Neural cell (in vitro differentiated cells): ENCODE measurements around the gene AZU1. TPM values are rescaled to one million over a fixed set of nuclear protein-coding genes. Genes with fewer than 3 reads are reported as not detected.

Source experiments
- H2AFZ ChIP-seq: fragments of 200-600, 300-800 bp; sonication (generic), shearing (Covaris generic); 2 replicates; pipeline ENCODE4 v1.6.0; 2014; ENCODE audit warnings: low read depth, mild to moderate bottlenecking, antibody characterized with exemption, low read length, moderate library complexity
- H3F3A ChIP-seq: fragments of 200-600 bp; shearing (Covaris generic); 2 replicates; pipeline ENCODE4 v1.6.1; 2016; ENCODE audit warnings: mild to moderate bottlenecking, moderate library complexity, mixed read lengths, antibody characterized with exemption, low read length; ENCODE audit not compliant: insufficient read depth, poor library complexity, severe bottlenecking
- H3K27ac ChIP-seq: fragments of 200-600, 300-800 bp; sonication (generic), shearing (Covaris generic); 2 replicates; pipeline ENCODE4 v1.5.1; 2014; ENCODE audit warnings: mild to moderate bottlenecking, low read length, moderate library complexity
- H3K27me3 ChIP-seq: fragments of 300-800, 200-600 bp; sonication (generic), shearing (Covaris generic); 2 replicates; pipeline ENCODE4 v1.6.0; 2014; ENCODE audit warnings: mild to moderate bottlenecking, low read depth, low read length, moderate library complexity; ENCODE audit not compliant: insufficient read depth
- H3K36me3 ChIP-seq: fragments of 300-800, 200-600 bp; sonication (generic), shearing (Covaris generic); 2 replicates; pipeline ENCODE4 v1.5.1; 2014; ENCODE audit warnings: mild to moderate bottlenecking, antibody characterized with exemption, low read length, moderate library complexity; ENCODE audit not compliant: insufficient read depth
- H3K4me2 ChIP-seq: fragments of 300-800, 200-600 bp; sonication (generic), shearing (Covaris generic); 2 replicates; pipeline ENCODE4 v1.6.0; 2014; ENCODE audit warnings: mild to moderate bottlenecking, low read length
- H3K4me3 ChIP-seq: fragments of 300-800, 200-600 bp; sonication (generic), shearing (Covaris generic); 2 replicates; pipeline ENCODE4 v1.5.1; 2014; ENCODE audit warnings: mild to moderate bottlenecking, low read length, moderate library complexity
- H3K79me2 ChIP-seq: fragments of 200-600 bp; shearing (Covaris generic); replicated peaks from 2 replicates; pipeline ENCODE4 v1.6.0; 2014; ENCODE audit warnings: mild to moderate bottlenecking, low read length, moderate library complexity; ENCODE audit not compliant: insufficient read depth
- H3K9ac ChIP-seq: fragments of 300-800, 200-600 bp; sonication (generic), shearing (Covaris generic); 2 replicates; pipeline ENCODE4 v1.6.1; 2016; ENCODE audit warnings: mild to moderate bottlenecking, low read length, mixed read lengths
- H3K9me2 ChIP-seq: fragments of 200-600 bp; shearing (Covaris generic); 2 replicates; pipeline ENCODE4 v1.6.1; 2016; ENCODE audit warnings: mild to moderate bottlenecking, low read length, mixed read lengths; ENCODE audit not compliant: insufficient read depth
- H3K9me3 ChIP-seq: fragments of 200-600, 300-800 bp; sonication (generic), shearing (Covaris generic); 2 replicates; pipeline ENCODE4 v1.6.1; 2016; ENCODE audit warnings: mild to moderate bottlenecking, mixed run types, low read length, moderate library complexity, mixed read lengths
- H4K20me1 ChIP-seq: fragments of 200-600 bp; shearing (Covaris generic); 2 replicates; pipeline ENCODE4 v1.6.1; 2016; ENCODE audit warnings: mild to moderate bottlenecking, mixed run types; ENCODE audit not compliant: insufficient read depth
- CTCF ChIP-seq: fragments of 450-650 bp; IDR thresholded peaks from 2 replicates; pipeline ENCODE4 v1.5.1; 2014; ENCODE audit warnings: antibody characterized with exemption, mild to moderate bottlenecking, moderate library complexity; ENCODE audit not compliant: poor library complexity, severe bottlenecking
- EP300 ChIP-seq: fragments of 450-650 bp; conservative IDR thresholded peaks from 2 replicates; pipeline ENCODE4 v1.6.1; 2014; ENCODE audit warnings: antibody characterized with exemption, mild to moderate bottlenecking, moderate library complexity; ENCODE audit not compliant: poor library complexity, severe bottlenecking
- EZH2 ChIP-seq: fragments of 200-600, 300-800 bp; shearing (Covaris generic), sonication (generic); IDR thresholded peaks from 2 replicates; pipeline ENCODE4 v1.6.1; 2014; ENCODE audit warnings: antibody characterized with exemption, low read length, borderline replicate concordance, mild to moderate bottlenecking; ENCODE audit not compliant: insufficient read depth, poor library complexity, severe bottlenecking
- MXI1 ChIP-seq: fragments of 450-650 bp; conservative IDR thresholded peaks from 2 replicates; pipeline ENCODE4 v1.6.1; 2014; ENCODE audit warnings: antibody characterized with exemption, mild to moderate bottlenecking; ENCODE audit not compliant: poor library complexity, severe bottlenecking
- POLR2AphosphoS5 ChIP-seq: IDR thresholded peaks from 2 replicates; pipeline ENCODE4 v1.6.1; 2012
- RAD21 ChIP-seq: fragments of 450-650 bp; conservative IDR thresholded peaks from 2 replicates; pipeline ENCODE4 v1.6.1; 2014; ENCODE audit warnings: antibody characterized with exemption, mild to moderate bottlenecking, moderate library complexity
- REST ChIP-seq: IDR thresholded peaks from 2 replicates; pipeline ENCODE4 v1.6.1; 2012; ENCODE audit warnings: borderline replicate concordance
- SMC3 ChIP-seq: fragments of 450-650 bp; conservative IDR thresholded peaks from 2 replicates; pipeline ENCODE4 v1.6.1; 2014; ENCODE audit warnings: antibody characterized with exemption, mild to moderate bottlenecking, moderate library complexity; ENCODE audit not compliant: poor library complexity
- TAF1 ChIP-seq: IDR thresholded peaks from 2 replicates; pipeline ENCODE4 v1.6.1; 2012; ENCODE audit warnings: low read depth
- polyA plus RNA-seq: library from polyadenylated mRNA; depleted of rRNA; stranded (reverse); fragments of >200 nt; gene quantifications from 2 replicates; pipeline ENCODE4 v1.2.3, GENCODE V29; 2014

The AZU1 gene
- polyA plus RNA-seq, 1 donor from 2014 or later: 1.1 TPM

GRCh38 chr19:805166-805551 lies 22.5 kb upstream of the AZU1 start:
- Histone ChIP-seq H3K9ac (no peak overlapping the region), H3K27ac (no peak overlapping the region), H4K20me1 (peaks cover 32% of the 10 kb centered on the region)

More at GRCh38 chr19:805166-805551, 22.5 kb upstream of the AZU1 start:
- H3F3A ChIP-seq: no peaks in the 10 kb centered on the region
- no peak overlapping the region for H3K4me2 ChIP-seq
- no peak overlapping the region for H2AFZ ChIP-seq
- H3K9me2 ChIP-seq: no peaks in the 10 kb centered on the region
- no peaks in the 10 kb centered on the region for H3K27me3 ChIP-seq
- no peak overlapping the region for H3K4me3 ChIP-seq
- H3K79me2 ChIP-seq: peaks cover 40% of the 10 kb centered on the region
- no peaks in the 10 kb centered on the region for H3K9me3 ChIP-seq
- no peaks in the 10 kb centered on the region for H3K36me3 ChIP-seq
- no peak for TF ChIP-seq SMC3
- no peak for TF ChIP-seq EZH2
- TF ChIP-seq RAD21: no peak
- TF ChIP-seq POLR2AphosphoS5: no peak
- no peak for TF ChIP-seq TAF1
- no peak for TF ChIP-seq MXI1
- TF ChIP-seq CTCF: no peak
- TF ChIP-seq REST: no peak
- no peak for TF ChIP-seq EP300
